ENCODE results near the gene HMCN2.

GRCh38 chr9:130290291-130291181 lies 25.0 kb downstream of the HMCN2 start:
- TF ChIP-seq EP300 (IDR thresholded peaks at IDR 0.05) (no peak), CTCF (IDR thresholded peaks at IDR 0.05) (no peak), POLR2AphosphoS5 (IDR thresholded peaks at IDR 0.05) (peak; percentile 56), POLR2A (IDR thresholded peaks at IDR 0.05; ENCODE audit: low read depth) (no peak)

Measured in esophagus muscularis mucosa (tissue), 4 donors.